HCT116 (cell line): ENCODE measurements around the gene RNF207. TPM values are rescaled to one million over a fixed set of nuclear protein-coding genes. Genes with fewer than 3 reads are reported as not detected.
A peak's percentile ranks its signal among the peaks of the same experiment; 100 is the strongest.

Experiments
- ATAC-seq: fragments of 200-7000 bp; cut with Tn5 transposase; 2 replicates; pipeline ENCODE4 v1.9.1; 2020; ENCODE audit warnings: mild to moderate bottlenecking, moderate library complexity
- BruUV-seq: library from RNA; stranded (reverse); fragments of 400-500 nt; replicated peaks from 2 replicates; lab custom pipeline; 2021; lab: Mats Ljungman, UMichigan
- CTCF ChIA-PET: fragments of 300-600 bp; sonication (Branson Sonifier 250); formaldehyde crosslinking; loops from one replicate; lab custom pipeline; 2021; ENCODE audit warnings: antibody characterized with exemption; lab: Charles Lee
- POLR2A ChIA-PET: fragments of 300-600, 350-600 bp; sonication (Branson Sonifier 250); formaldehyde crosslinking; loops from one replicate; lab custom pipeline; 2021; ENCODE audit warnings: antibody characterized with exemption; lab: Charles Lee
- RAD21 ChIA-PET, 2 experiments: fragments of 300-600 bp; sonication (Branson Sonifier 250); formaldehyde crosslinking; loops; one replicate each; lab custom pipeline; 2023; ENCODE audit warnings: low total read pairs in 2 of 2; ENCODE audit not compliant: uncharacterized antibody in 2 of 2, unreplicated experiment in 2 of 2, low non-redundant PET in 1 of 2; lab: Charles Lee
- DNase-seq: peaks from one replicate; pipeline ENCODE4 v3.0.0-alpha.2; 2010; ENCODE audit warnings: low read depth, low spot score
- H2AFZ ChIP-seq: fragments of 200-600 bp; shearing (Covaris generic), sonication (generic); 2 replicates; pipeline ENCODE4 v1.6.1; 2017; ENCODE audit warnings: low read depth, mixed run types, mixed read lengths, antibody characterized with exemption, low read length; ENCODE audit not compliant: poor library complexity, severe bottlenecking
- H3K27ac ChIP-seq: 2 replicates; pipeline ENCODE4 v1.5.1; 2012; ENCODE audit warnings: low read depth, low read length
- H3K27me3 ChIP-seq: fragments of 200-600 bp; sonication (generic); 2 replicates; pipeline ENCODE4 v1.6.1; 2016; ENCODE audit warnings: mixed run types, low read length, mixed read lengths; ENCODE audit not compliant: insufficient read depth
- H3K36me3 ChIP-seq, 2 experiments: fragments of 200-500 bp in 1 of 2; fragments of 200-600 bp in 1 of 2; sonication (Bioruptor generic) in 1 of 2; sonication (generic) in 1 of 2; 2 replicates each; pipeline versions ENCODE4 v1.5.1 to v1.6.1; 2014 to 2016; ENCODE audit warnings: low read length in 2 of 2, inconsistent platforms in 1 of 2, mixed read lengths in 1 of 2, mixed run types in 1 of 2; ENCODE audit not compliant: insufficient read depth in 2 of 2, control insufficient read depth in 1 of 2
- H3K4me1 ChIP-seq, 2 experiments: fragments of 200-600 bp in 1 of 2; sonication (generic) in 1 of 2; 2 replicates each; pipeline versions ENCODE4 v1.5.1 to v1.6.1; 2012 to 2017; ENCODE audit warnings: low read length in 2 of 2, inconsistent platforms in 1 of 2, mild to moderate bottlenecking in 1 of 2, mixed read lengths in 1 of 2, mixed run types in 1 of 2, moderate library complexity in 1 of 2; ENCODE audit not compliant: insufficient read depth in 2 of 2, control insufficient read depth in 1 of 2
- H3K4me2 ChIP-seq: fragments of 200-600 bp; sonication (generic); 2 replicates; pipeline ENCODE4 v1.6.1; 2017; ENCODE audit warnings: mixed run types, low read length, mixed read lengths
- H3K4me3 ChIP-seq, 2 experiments: fragments of 200-600 bp in 1 of 2; sonication (generic) in 1 of 2; replicated peaks in 1 of 2; 2 replicates each; pipeline ENCODE4 v1.5.1; 2011 to 2016; ENCODE audit warnings: low read length in 2 of 2, control low read depth in 1 of 2, low read depth in 1 of 2, mild to moderate bottlenecking in 1 of 2, mixed read lengths in 1 of 2, mixed run types in 1 of 2
- H3K79me2 ChIP-seq: fragments of 200-600 bp; sonication (generic); 2 replicates; pipeline ENCODE4 v1.6.1; 2017; ENCODE audit warnings: mild to moderate bottlenecking, mixed run types, low read length, moderate library complexity, mixed read lengths; ENCODE audit not compliant: insufficient read depth
- H3K9ac ChIP-seq: fragments of 200-600 bp; sonication (generic); 2 replicates; pipeline ENCODE4 v1.6.1; 2016; ENCODE audit warnings: low read length, mixed read lengths
- H3K9me2 ChIP-seq: fragments of 200-600 bp; sonication (generic), shearing (Covaris generic); 2 replicates; pipeline ENCODE4 v1.6.1; 2017; ENCODE audit warnings: mixed run types, mild to moderate bottlenecking, moderate library complexity; ENCODE audit not compliant: insufficient read depth
- H3K9me3 ChIP-seq, 2 experiments: fragments of 200-500 bp in 1 of 2; fragments of 200-600 bp in 1 of 2; sonication (Bioruptor generic) in 1 of 2; sonication (generic) in 1 of 2; 2 replicates each; pipeline ENCODE4 v1.6.1; 2014 to 2017; ENCODE audit warnings: low read length in 2 of 2, mixed read lengths in 2 of 2, inconsistent platforms in 1 of 2, low read depth in 1 of 2, mild to moderate bottlenecking in 1 of 2, mixed run types in 1 of 2, moderate library complexity in 1 of 2; ENCODE audit not compliant: control insufficient read depth in 1 of 2, insufficient read depth in 1 of 2
- H4K20me1 ChIP-seq: fragments of 200-600 bp; sonication (generic), shearing (Covaris generic); 2 replicates; pipeline ENCODE4 v1.6.1; 2017; ENCODE audit warnings: mixed run types, mild to moderate bottlenecking, moderate library complexity; ENCODE audit not compliant: insufficient read depth
- CBX3 ChIP-seq: IDR thresholded peaks from 2 replicates; pipeline ENCODE4 v1.6.1; 2012; ENCODE audit warnings: low read depth
- CEBPB ChIP-seq: IDR thresholded peaks from 2 replicates; pipeline ENCODE4 v1.6.1; 2012; ENCODE audit warnings: low read depth
- ELF1 ChIP-seq: IDR thresholded peaks from 2 replicates; pipeline ENCODE4 v1.6.1; 2012; ENCODE audit warnings: low read depth, borderline replicate concordance
- EZH2phosphoT487 ChIP-seq: fragments of 200-600 bp; IDR thresholded peaks from 2 replicates; pipeline ENCODE4 v1.6.1; 2018; ENCODE audit warnings: antibody characterized with exemption, borderline replicate concordance
- FOSL1 ChIP-seq: IDR thresholded peaks from 2 replicates; pipeline ENCODE4 v1.6.1; 2012; ENCODE audit warnings: low read depth
- JUND ChIP-seq: IDR thresholded peaks from 2 replicates; pipeline ENCODE4 v1.6.1; 2012
- POLR2A ChIP-seq: IDR thresholded peaks from 2 replicates; pipeline ENCODE4 v1.7.0; 2011; ENCODE audit warnings: borderline replicate concordance; ENCODE audit not compliant: insufficient read depth, insufficient read length; ENCODE audit errors: extremely low read depth
- RAD21 ChIP-seq: IDR thresholded peaks from 2 replicates; pipeline ENCODE4 v1.6.1; 2012; ENCODE audit warnings: low read depth, mild to moderate bottlenecking
- YY1 ChIP-seq: IDR thresholded peaks from 2 replicates; pipeline ENCODE4 v1.6.1; 2011; ENCODE audit warnings: low read length, low read depth, moderate library complexity, mild to moderate bottlenecking; ENCODE audit not compliant: insufficient replicate concordance; ENCODE audit errors: extremely low read depth
- ZFX ChIP-seq: fragments of 450-650 bp; IDR thresholded peaks from 2 replicates; pipeline ENCODE4 v1.6.1; 2017
- ZNF274 ChIP-seq: fragments of 200-500 bp; sonication (Bioruptor generic); IDR thresholded peaks from 2 replicates; pipeline ENCODE4 v1.6.1; 2014; ENCODE audit warnings: mild to moderate bottlenecking, low read depth, low read length, inconsistent platforms
- intact Hi-C: fragments of 100-400 bp; cut with micrococcal nuclease; formaldehyde crosslinking; loops from 2 replicates; pipeline ENCODE4 v1.10.0; 2022
- total RNA-seq: library from RNA; stranded (reverse); gene quantifications from one replicate; pipeline ENCODE4 v1.2.1, GENCODE V29; 2021; ENCODE audit not compliant: unreplicated experiment
- TF ChIP-seq, protein P1 (sequence below), 3 experiments: fragments of 200-600 bp in 1 of 3; sonication (generic) in 1 of 3; IDR thresholded peaks in 2 of 3; conservative IDR thresholded peaks in 1 of 3; 2 replicates each; pipeline ENCODE4 v1.5.1; 2012 to 2017; ENCODE audit warnings: low read depth in 2 of 3, low read length in 2 of 3, antibody characterized with exemption in 1 of 3, borderline replicate concordance in 1 of 3, control low read depth in 1 of 3, mild to moderate bottlenecking in 1 of 3, mixed read lengths in 1 of 3, mixed run types in 1 of 3, moderate library complexity in 1 of 3; ENCODE audit not compliant: insufficient read depth in 1 of 3
- TF ChIP-seq, protein P2 (sequence below): IDR thresholded peaks from 2 replicates; pipeline ENCODE4 v1.6.1; 2011; ENCODE audit warnings: mild to moderate bottlenecking, low read length, moderate library complexity; ENCODE audit not compliant: insufficient replicate concordance; ENCODE audit errors: extremely low read depth
- TF ChIP-seq, protein P3 (sequence below): IDR thresholded peaks from 2 replicates; pipeline ENCODE4 v1.6.1; 2012

RNF207 gene
- total RNA-seq, 1 experiment from 2014 or later: 61.2 TPM

DNA sequence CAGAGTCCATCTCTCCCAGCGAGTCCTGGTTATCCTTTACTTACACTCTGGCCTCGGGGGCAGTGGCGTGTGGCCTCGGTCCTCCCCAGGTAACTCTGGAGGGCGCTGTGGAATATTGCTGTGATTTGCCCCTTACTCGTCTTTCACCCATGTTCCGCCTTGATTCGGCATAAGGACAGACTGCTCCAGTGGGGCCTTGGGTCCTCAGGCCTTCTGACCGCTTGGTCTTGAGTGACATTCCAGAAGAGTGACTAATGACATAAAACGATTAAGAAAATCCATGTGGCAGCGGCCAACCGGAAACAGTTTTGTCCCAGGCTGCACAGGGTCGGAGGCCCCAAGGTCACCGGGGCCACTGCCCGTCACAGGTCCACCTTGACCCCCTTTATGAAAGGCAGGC, 18.8 kb downstream of the RNF207 start (continued):
- TF ChIP-seq, protein P1, sequence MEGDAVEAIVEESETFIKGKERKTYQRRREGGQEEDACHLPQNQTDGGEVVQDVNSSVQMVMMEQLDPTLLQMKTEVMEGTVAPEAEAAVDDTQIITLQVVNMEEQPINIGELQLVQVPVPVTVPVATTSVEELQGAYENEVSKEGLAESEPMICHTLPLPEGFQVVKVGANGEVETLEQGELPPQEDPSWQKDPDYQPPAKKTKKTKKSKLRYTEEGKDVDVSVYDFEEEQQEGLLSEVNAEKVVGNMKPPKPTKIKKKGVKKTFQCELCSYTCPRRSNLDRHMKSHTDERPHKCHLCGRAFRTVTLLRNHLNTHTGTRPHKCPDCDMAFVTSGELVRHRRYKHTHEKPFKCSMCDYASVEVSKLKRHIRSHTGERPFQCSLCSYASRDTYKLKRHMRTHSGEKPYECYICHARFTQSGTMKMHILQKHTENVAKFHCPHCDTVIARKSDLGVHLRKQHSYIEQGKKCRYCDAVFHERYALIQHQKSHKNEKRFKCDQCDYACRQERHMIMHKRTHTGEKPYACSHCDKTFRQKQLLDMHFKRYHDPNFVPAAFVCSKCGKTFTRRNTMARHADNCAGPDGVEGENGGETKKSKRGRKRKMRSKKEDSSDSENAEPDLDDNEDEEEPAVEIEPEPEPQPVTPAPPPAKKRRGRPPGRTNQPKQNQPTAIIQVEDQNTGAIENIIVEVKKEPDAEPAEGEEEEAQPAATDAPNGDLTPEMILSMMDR (IDR thresholded peaks at IDR 0.05 in 2 of 3, conservative IDR thresholded peaks at IDR 0.05 in 1 of 3; ENCODE audit: borderline replicate concordance in 1 of 3, insufficient read depth in 1 of 3, low read depth in 2 of 3, low read length in 2 of 3): no peak
- no peak for TF ChIP-seq ZFX
- 0 out of 2 replicates have a peak, but pooled peaks have one; percentile 27 for TF ChIP-seq CBX3

DNA sequence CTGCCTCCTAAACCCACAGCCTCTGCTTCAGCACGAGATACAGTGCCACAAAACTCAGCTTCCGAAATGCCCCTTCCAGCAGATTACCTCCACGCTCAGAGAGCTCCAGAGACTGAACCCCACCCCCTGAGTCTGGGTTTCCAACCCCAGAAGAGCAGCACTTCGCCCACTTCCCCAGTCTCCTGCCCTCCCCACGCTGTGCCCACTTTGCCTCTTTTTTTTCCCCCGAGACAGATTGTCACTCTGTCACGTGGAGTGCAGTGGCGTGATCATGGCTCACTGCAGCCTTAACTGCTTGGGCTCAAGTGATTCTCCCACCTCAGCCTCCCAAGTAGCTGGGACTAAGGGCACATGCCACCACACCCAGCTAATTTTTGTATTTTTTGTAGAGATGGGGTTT, 19.7 kb downstream of the RNF207 start:
- Histone ChIP-seq H3K4me1 (peaks cover 57 to 65% of the 10 kb centered on the region in 2 experiments), H3K4me2 (peak overlapping the region; percentile 58), H3K79me2 (peaks cover 67% of the 10 kb centered on the region), H3K9me3 (no peaks in the 10 kb centered on the region), H3K4me3 (no peak overlapping the region), H3K27ac (peak overlapping the region; percentile 73), H3K9me2 (no peaks in the 10 kb centered on the region), H3K36me3 (peaks cover 7 to 49% of the 10 kb centered on the region in 2 experiments; a peak in 3 of 4 replicates), H4K20me1 (no peaks in the 10 kb centered on the region; the same call in 1 of the 2 replicates), H3K9ac (peak overlapping the region; percentile 53), H2AFZ (no peak overlapping the region), H3K27me3 (no peaks in the 10 kb centered on the region)
- POLR2A ChIA-PET: interaction anchor here (0.9 kb wide), 1 partner anchor 19 kb away, joined by 4 read pairs; no protein-coding TSS in a partner anchor
- no TSS peak for BruUV-seq
- no peak for ATAC-seq
- no peak for TF ChIP-seq ELF1
- TF ChIP-seq POLR2A: no peak
- no peak for TF ChIP-seq JUND
- TF ChIP-seq CEBPB: no peak
- no peak for TF ChIP-seq RAD21
- no peak for TF ChIP-seq ZFX
- TF ChIP-seq, protein P2, sequence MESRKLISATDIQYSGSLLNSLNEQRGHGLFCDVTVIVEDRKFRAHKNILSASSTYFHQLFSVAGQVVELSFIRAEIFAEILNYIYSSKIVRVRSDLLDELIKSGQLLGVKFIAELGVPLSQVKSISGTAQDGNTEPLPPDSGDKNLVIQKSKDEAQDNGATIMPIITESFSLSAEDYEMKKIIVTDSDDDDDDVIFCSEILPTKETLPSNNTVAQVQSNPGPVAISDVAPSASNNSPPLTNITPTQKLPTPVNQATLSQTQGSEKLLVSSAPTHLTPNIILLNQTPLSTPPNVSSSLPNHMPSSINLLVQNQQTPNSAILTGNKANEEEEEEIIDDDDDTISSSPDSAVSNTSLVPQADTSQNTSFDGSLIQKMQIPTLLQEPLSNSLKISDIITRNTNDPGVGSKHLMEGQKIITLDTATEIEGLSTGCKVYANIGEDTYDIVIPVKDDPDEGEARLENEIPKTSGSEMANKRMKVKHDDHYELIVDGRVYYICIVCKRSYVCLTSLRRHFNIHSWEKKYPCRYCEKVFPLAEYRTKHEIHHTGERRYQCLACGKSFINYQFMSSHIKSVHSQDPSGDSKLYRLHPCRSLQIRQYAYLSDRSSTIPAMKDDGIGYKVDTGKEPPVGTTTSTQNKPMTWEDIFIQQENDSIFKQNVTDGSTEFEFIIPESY: no peak
- TF ChIP-seq, protein P1 (IDR thresholded peaks at IDR 0.05 in 2 of 3, conservative IDR thresholded peaks at IDR 0.05 in 1 of 3; ENCODE audit: borderline replicate concordance in 1 of 3, insufficient read depth in 1 of 3, low read depth in 2 of 3, low read length in 2 of 3): no peak
- no peak for TF ChIP-seq FOSL1
- TF ChIP-seq YY1: no peak
- no peak for TF ChIP-seq EZH2phosphoT487
- no peak for TF ChIP-seq ZNF274
- TF ChIP-seq, protein P3, sequence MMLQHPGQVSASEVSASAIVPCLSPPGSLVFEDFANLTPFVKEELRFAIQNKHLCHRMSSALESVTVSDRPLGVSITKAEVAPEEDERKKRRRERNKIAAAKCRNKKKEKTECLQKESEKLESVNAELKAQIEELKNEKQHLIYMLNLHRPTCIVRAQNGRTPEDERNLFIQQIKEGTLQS: no peak
- RAD21 ChIA-PET: no interaction called here
- CTCF ChIA-PET: interaction anchor here (1.5 to 2.0 kb wide), 2 partner anchors 13 to 21 kb away, joined by 5 to 11 read pairs; no protein-coding TSS in a partner anchor
- intact Hi-C loops: no loop called here
- no peak for DNase-seq
